ACC112 (cell line): ENCODE measurements around the gene MS4A4E.
"Not testable (repeated sequence)": the region's sequence is repeated elsewhere in the genome, so short reads cannot be mapped to it uniquely, and the experiment has no call there.

ENCODE experiments used
- H2AFZ ChIP-seq: fragments of 200-600 bp; sonication (generic); one replicate; pipeline ENCODE4 v1.6.0; 2017; ENCODE audit warnings: antibody characterized with exemption, low read length; ENCODE audit not compliant: unreplicated experiment
- H3K27ac ChIP-seq: fragments of 200-600 bp; sonication (generic); 2 replicates; pipeline ENCODE4 v1.5.1; 2014; ENCODE audit warnings: low read depth, mild to moderate bottlenecking, antibody characterized with exemption, low read length, moderate library complexity
- H3K27me3 ChIP-seq: fragments of 200-600 bp; sonication (generic); 2 replicates; pipeline ENCODE4 v1.6.1; 2014; ENCODE audit warnings: mild to moderate bottlenecking, antibody characterized with exemption, low read length, moderate library complexity, mixed read lengths; ENCODE audit not compliant: insufficient read depth
- H3K36me3 ChIP-seq: fragments of 200-600 bp; sonication (generic); 2 replicates; pipeline ENCODE4 v1.6.1; 2016; ENCODE audit warnings: mild to moderate bottlenecking, antibody characterized with exemption, low read length, moderate library complexity, mixed read lengths; ENCODE audit not compliant: insufficient read depth
- H3K4me1 ChIP-seq: fragments of 200-600 bp; sonication (generic); one replicate; pipeline ENCODE4 v1.6.1; 2016; ENCODE audit warnings: low read length, mixed read lengths; ENCODE audit not compliant: insufficient read depth, unreplicated experiment, control insufficient read depth
- H3K4me3 ChIP-seq: fragments of 200-600 bp; sonication (generic); 2 replicates; pipeline ENCODE4 v1.5.1; 2014; ENCODE audit warnings: mild to moderate bottlenecking, low read depth, low read length
- H3K79me2 ChIP-seq: fragments of 200-600 bp; sonication (generic); one replicate; pipeline ENCODE4 v1.6.0; 2016; ENCODE audit warnings: low read length; ENCODE audit not compliant: control insufficient read depth, unreplicated experiment, insufficient read depth

Gene MS4A4E

GRCh38 chr11:60221692-60222091, 21.2 kb downstream of the MS4A4E start:
- Histone ChIP-seq H2AFZ (no peak overlapping the region), H3K27ac (no peak overlapping the region), H3K4me1 (no peaks in the 10 kb centered on the region), H3K36me3 (no peaks in the 10 kb centered on the region), H3K4me3 (no peak overlapping the region), H3K79me2 (no peaks in the 10 kb centered on the region), H3K27me3 (no peaks in the 10 kb centered on the region)

DNA sequence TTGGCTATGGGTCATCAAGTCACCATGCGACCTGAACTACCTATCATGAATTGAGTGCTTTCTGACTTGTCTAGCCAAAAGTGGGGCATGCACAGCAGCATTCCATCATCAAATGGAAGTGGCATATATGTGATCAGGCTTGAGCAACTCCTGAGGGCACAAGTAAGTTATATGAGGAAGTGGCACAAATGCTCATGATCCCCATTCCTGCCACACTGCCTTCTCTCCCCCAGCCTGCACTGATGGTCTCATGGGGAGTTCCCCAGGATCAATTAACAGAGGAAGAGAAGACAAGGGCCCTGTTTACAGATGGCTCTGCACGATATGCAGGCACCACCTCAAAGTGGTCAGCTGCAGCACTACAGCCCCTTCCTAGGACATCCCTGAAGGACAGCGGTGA, 21.8 kb downstream of the MS4A4E start:
- H3K27me3 ChIP-seq = no peaks in the 10 kb centered on the region
- H3K4me1 ChIP-seq = no peaks in the 10 kb centered on the region
- no peak overlapping the region for H3K4me3 ChIP-seq
- H3K36me3 ChIP-seq = no peaks in the 10 kb centered on the region
- no peaks in the 10 kb centered on the region for H3K79me2 ChIP-seq
- H3K27ac ChIP-seq = no peak overlapping the region
- H2AFZ ChIP-seq = no peak overlapping the region

- no peak overlapping the region for H3K4me3 ChIP-seq
Measured at GRCh38 chr11:60214386-60214785, 28.6 kb downstream of the MS4A4E start.

DNA sequence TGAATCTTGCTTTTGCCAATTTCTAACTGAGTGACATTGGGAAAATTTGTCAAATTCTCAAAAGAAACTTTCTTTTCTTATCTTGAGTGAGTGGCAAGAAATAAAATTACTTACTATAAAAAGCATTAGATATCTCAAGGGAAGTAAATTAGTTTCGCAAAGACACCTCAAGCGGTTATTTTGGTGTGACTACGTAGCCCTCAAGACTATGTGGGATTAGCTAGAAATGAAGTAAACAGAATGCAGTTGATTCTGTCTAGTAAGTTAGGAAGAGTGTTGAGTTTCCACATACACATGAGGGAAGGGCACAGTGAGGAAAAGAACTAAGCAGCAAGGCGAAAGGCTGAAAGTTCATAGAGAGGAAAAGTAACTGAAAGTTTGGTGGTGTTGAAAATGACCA, 31.7 kb downstream of the MS4A4E start:
- Histone ChIP-seq H2AFZ (no peak overlapping the region), H3K4me3 (no peak overlapping the region), H3K36me3 (no peaks in the 10 kb centered on the region), H3K27me3 (no peaks in the 10 kb centered on the region), H3K4me1 (no peaks in the 10 kb centered on the region), H3K27ac (no peak overlapping the region), H3K79me2 (no peaks in the 10 kb centered on the region)

More at GRCh38 chr11:60214386-60214785, 28.6 kb downstream of the MS4A4E start:
- no peaks in the 10 kb centered on the region for H3K36me3 ChIP-seq
- H3K79me2 ChIP-seq = no peaks in the 10 kb centered on the region
- H2AFZ ChIP-seq = no peak overlapping the region
- no peak overlapping the region for H3K27ac ChIP-seq
- no peaks in the 10 kb centered on the region for H3K27me3 ChIP-seq
- no peaks in the 10 kb centered on the region for H3K4me1 ChIP-seq

- Histone ChIP-seq H3K4me1 (no peaks in the 10 kb centered on the region), H3K27ac (no peak overlapping the region), H2AFZ (no peak overlapping the region), H3K36me3 (no peaks in the 10 kb centered on the region), H3K4me3 (no peak overlapping the region), H3K79me2 (no peaks in the 10 kb centered on the region), H3K27me3 (no peaks in the 10 kb centered on the region)
Measured at GRCh38 chr11:60209977-60210376, 33.0 kb downstream of the MS4A4E start.

DNA sequence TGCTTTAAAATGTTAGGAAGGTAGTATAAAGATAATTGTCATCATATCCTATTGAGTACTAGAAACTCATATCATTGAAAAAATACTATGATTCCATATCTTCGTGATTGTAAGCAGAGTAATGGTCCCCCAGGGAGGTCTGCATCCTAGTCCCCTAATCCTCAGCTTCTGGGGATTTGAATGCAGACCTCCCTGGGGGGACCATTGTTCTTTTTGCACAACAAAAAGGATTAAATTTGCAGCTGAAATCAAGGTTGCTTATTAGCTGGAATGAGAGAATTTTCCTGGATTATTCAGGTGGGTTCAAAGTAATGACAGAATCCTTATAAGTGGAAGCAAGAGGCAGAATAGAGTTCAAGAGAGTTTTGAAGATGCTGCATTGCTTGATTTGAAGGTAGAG, 34.0 kb downstream of the MS4A4E start:
- no peaks in the 10 kb centered on the region for H3K79me2 ChIP-seq
- no peaks in the 10 kb centered on the region for H3K36me3 ChIP-seq
- no peak overlapping the region for H3K27ac ChIP-seq
- no peaks in the 10 kb centered on the region for H3K4me1 ChIP-seq
- no peaks in the 10 kb centered on the region for H3K27me3 ChIP-seq
- no peak overlapping the region for H3K4me3 ChIP-seq
- H2AFZ ChIP-seq = no peak overlapping the region

DNA sequence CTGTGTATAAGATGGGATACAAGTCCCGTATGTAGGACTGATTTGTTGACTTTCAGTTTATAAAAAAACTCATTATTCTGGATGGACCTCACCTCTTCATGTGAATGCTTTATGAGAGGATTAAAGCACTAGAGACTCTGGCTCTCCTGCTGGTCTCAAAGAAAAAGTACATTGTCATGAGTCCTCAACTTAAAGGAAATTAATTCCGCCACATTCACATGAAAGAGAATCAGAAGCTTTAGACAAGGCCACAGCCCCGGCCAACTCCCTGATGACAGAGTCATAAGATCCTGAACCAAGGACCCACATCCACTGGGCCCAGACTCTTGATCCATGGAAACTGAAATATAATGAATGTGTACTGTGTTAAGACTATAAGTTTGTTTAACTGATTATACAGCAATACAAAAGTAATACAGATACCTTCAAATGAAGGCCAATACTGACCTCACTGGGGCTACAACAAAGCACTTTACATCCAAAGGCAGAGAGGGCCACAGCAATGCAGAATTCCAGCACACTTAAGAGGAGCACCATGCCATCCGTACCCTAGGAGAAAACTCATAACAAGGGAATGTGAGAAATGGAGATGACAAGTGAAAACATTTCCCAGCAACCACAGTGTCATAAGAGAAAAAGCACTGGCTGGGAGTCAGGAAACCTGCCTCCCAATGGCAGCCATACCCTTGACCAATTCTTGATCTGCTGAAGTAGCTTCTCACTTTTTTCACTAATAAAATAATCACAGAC, 34.6 kb downstream of the MS4A4E start:
- Histone ChIP-seq H3K27me3 (no peaks in the 10 kb centered on the region), H3K4me3 (no peak overlapping the region), H2AFZ (no peak overlapping the region), H3K79me2 (no peaks in the 10 kb centered on the region), H3K4me1 (no peaks in the 10 kb centered on the region), H3K36me3 (no peaks in the 10 kb centered on the region), H3K27ac (no peak overlapping the region)

- no peaks in the 10 kb centered on the region for H3K79me2 ChIP-seq
- H3K27me3 ChIP-seq = no peaks in the 10 kb centered on the region
- H3K27ac ChIP-seq = no peak overlapping the region
- H3K4me1 ChIP-seq = no peaks in the 10 kb centered on the region
- H3K4me3 ChIP-seq = no peak overlapping the region
- H2AFZ ChIP-seq = no peak overlapping the region
- no peaks in the 10 kb centered on the region for H3K36me3 ChIP-seq
Measured at GRCh38 chr11:60206616-60207015, 36.3 kb downstream of the MS4A4E start.

GRCh38 chr11:60204922-60205321, 38.0 kb downstream of the MS4A4E start:
- Histone ChIP-seq H3K27ac (no peak overlapping the region), H3K36me3 (no peaks in the 10 kb centered on the region), H3K27me3 (no peaks in the 10 kb centered on the region), H3K4me3 (no peak overlapping the region), H3K4me1 (no peaks in the 10 kb centered on the region), H2AFZ (no peak overlapping the region), H3K79me2 (no peaks in the 10 kb centered on the region)

- not testable (repeated sequence) for H3K27ac ChIP-seq, H3K4me3 ChIP-seq, H3K27me3 ChIP-seq, H3K79me2 ChIP-seq, H3K4me1 ChIP-seq, H2AFZ ChIP-seq, H3K36me3 ChIP-seq
Measured at GRCh38 chr11:60201334-60201733, 41.6 kb downstream of the MS4A4E start.

DNA sequence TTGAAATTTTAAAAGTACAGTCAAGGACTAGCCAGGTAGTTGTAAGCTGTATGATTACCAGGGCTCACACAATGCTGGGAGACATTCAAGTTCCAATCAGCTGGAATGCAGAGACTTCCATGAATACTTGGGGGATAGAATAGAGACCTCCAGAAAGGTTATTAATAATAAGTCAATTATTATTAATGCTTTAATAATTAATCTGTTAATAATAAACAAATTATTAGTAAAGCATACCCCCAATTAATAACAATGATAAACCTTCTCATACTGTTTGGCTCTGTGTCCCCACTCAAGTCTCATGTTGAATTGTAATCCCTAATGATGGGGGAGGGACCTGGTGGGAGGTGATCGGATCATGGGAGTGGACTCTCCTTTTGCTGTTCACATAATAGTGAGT, 45.5 kb downstream of the MS4A4E start:
- no peak overlapping the region for H3K4me3 ChIP-seq
- no peaks in the 10 kb centered on the region for H3K4me1 ChIP-seq
- no peaks in the 10 kb centered on the region for H3K27me3 ChIP-seq
- no peaks in the 10 kb centered on the region for H3K79me2 ChIP-seq
- H3K36me3 ChIP-seq = no peaks in the 10 kb centered on the region
- no peak overlapping the region for H3K27ac ChIP-seq
- no peak overlapping the region for H2AFZ ChIP-seq
